ENCODE measurements around the gene POF1B.
A peak's percentile ranks its signal among the peaks of the same experiment; 100 is the strongest.
"Not testable (repeated sequence)": the region's sequence is repeated elsewhere in the genome, so short reads cannot be mapped to it uniquely, and the experiment has no call there.

POF1B gene

DNA sequence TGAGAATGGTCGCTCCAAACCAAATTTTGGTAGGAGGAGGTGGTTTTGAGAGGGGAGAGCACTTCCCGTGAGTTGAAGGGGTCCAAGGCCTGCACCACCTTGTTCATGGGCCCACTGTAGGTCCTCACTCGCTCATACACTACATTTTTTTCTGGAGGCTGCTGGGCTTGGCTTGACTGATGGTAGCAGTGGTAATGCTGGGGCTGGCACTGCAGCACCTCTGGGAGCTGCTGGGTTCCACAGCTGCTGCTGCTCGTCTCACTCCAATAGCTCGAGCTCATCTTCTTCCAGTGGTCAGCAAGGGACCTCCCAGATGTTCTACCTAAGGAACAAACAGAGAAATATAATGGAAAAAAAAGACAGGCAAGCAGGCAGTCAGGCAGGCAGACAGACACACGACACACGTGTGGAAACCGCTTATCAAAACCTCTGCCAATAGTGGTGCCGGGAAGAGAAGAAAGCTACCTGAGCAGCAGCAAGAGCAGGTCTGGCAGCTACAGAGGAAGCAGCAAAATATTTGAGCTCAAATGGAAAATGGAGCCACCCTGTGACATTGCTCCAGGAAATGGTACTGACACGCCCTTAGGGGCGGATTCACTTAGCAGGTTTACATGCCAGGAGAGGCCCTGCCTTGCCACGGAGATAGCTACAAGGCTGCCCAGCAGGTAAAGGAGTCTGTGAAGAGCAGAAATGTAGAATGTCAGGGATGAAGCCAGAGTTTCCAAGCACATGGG is at the start of gene POF1B:
Gene POF1B, minus strand, starts transcription at position 492 of the 734 bp plus-strand sequence. Its CDS starts 211 bp downstream, at position 281.
- no peak for DNase-seq

DNA sequence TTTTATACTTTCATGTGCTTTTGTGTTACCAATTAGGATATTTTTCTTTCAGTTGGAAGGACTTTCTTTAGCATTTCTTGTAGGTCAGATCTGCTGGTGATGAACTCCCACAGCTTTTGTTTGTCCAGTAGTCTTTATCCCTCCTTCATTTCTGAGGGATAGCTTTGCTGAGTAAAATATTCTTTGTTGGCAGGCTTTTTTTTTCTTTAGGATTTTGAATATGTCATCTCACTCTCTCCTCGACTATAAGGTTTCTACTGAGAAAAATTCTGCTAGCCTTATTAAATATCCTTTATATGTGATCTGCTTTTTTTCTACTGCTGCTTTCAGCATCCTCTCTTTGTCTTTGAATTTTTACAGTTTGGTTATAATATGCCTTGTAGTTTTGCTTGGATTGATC is 49.6 kb upstream of the POF1B start:
- DNase-seq = no peak

DNA sequence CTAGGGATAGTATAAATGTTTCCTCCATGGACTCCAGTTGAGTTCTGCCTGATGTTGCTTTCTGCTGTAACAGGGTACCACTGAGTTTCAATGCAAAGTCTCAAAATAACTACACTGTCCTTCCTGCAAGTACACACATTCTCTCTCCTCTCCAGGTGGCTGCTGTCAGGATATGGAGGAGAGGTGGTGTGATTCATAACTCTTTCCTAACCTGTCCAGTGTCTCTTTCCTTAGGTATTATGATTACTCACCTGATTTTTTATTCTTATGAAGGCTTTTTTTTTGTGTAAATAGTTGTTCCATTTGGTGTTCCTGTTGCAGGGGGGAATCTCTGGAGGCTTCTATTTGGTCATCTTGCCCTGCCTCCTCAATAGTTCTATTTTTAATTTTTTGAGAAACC is 39.8 kb upstream of the POF1B start:
- no peak for DNase-seq

- no peak for DNase-seq
These were observed 12.4 kb upstream of the POF1B start for GRCh38 chrX:85391878-85392238.

- no peak for DNase-seq
These were observed 11.9 kb upstream of the POF1B start for GRCh38 chrX:85391185-85391877.

GRCh38 chrX:85381602-85382001 is 2.1 kb upstream of the POF1B start:
- no peak for DNase-seq

- DNase-seq = no peak
These were observed 1.0 kb downstream of the POF1B start for GRCh38 chrX:85378461-85378860.

GRCh38 chrX:85375333-85375738 is 4.1 kb downstream of the POF1B start:
- DNase-seq = no peak

GRCh38 chrX:85365370-85365995 is 14.0 kb downstream of the POF1B start:
- no peak for DNase-seq

DNA sequence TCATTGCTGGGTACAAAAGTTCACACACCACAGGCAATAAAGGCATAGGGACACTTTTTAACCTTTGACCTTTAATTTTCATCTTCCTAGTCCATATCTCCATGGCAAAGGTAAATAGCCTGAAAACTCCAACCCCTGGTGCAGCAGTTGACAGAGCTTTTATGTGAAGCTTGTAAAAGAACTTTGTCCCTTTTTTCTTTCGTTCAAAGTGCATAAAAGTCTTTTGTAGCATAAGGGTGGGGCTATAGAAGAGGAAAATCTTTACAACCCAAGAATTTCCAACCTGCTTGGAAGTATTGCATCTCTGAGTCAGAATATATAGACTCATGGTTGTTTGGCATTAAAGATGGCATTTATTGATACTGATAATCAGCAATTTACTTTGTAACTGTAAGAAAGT is 20.4 kb downstream of the POF1B start:
- DNase-seq = no peak

- no peak for DNase-seq
These were observed 33.9 kb downstream of the POF1B start for GRCh38 chrX:85345523-85345922.

DNA sequence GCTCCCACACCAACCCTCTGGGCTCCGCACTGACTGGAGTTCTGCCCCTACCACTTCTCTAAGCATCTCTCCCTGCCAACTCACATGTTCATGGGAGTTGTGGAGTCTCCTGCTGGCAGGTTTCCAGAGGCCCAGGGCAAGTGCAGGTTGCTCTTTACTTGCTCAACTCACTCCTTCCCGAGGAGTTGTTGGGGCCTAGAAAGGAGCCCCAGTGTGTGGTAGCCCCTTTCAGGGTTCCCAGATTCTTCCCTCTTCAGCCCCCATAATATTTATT is 52.5 kb downstream of the POF1B start:
- no peak for DNase-seq

DNA sequence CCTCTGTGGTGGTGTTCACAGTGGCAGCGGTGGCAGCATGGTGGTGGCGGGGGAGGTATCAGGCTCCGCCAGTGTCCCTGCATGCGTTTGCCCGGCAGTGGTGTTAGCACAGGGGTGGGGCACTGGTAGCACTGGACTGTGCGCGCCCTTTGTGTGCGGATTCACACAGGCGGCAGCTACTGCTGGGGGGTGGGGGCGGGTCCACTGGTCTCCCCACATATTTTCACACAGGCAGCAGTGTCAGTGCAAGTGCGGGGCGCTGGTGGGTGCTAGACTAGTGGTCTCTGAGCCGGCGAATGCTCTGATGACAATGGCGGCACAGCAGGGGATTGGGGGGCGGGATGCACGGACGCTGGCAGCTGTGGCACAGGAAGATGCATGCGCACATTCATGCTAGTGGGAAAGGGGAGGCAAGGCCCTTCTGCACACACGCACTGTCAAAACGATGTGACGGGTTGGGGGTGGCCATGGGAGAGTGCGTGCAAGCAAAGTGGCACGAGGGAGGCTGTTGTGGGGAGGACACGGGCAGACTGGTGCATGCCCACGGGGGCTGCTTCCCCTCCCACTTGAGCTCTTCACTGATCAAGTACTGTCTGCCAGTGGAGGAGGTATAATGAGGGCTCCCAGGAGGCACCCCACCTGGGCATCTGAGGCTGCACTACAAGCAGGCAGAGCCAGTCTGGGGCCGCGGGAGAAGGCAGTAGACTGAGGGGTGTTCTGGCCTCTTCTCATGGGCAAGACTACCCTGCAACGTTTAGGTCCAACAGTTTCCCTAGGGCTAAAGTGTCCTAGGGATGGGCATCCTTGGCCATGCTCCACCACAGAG is 53.0 kb downstream of the POF1B start:
- DNase-seq = no peak

- not testable (repeated sequence) for DNase-seq
These were observed 68.1 kb downstream of the POF1B start for GRCh38 chrX:85311348-85311747.

DNA sequence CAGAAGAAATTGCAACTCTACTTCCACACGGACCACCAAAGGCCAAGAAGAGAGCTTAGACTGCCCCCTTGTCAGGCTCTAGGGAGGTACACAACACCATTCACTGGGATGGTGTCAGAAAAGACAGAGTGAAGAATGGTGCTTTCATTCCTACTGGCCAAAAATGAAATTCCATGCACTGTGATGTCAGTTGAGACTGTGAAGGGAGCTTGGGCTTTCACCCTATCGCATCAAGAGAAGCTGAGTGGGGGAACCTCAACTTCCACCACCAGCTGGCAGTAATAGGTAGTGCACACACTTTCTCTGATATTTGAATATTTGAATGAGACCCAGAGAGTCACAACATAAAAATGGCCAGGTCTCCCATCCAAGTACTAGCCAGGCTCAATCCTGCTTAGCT is 69.7 kb downstream of the POF1B start:
- peak; percentile 2 to 6 for DNase-seq

DNA sequence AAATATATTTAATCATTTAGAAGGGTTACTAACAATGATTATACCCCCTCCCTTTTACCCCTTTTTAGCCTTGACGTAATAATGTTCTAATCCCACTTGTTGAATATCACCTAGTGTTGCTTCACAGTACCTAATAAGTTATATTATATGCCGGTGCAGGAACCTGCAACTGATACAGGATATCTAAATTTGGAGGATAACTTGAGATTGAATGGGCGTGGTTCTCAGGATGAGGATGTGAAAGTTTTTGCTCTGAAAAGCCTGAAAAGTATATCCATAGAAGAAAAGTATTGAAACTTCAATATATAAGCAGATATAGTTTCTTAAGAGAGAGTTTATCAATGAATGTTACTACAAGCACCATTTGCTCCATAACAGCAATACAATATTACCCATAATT is 75.9 kb downstream of the POF1B start:
- DNase-seq = no peak

DNA sequence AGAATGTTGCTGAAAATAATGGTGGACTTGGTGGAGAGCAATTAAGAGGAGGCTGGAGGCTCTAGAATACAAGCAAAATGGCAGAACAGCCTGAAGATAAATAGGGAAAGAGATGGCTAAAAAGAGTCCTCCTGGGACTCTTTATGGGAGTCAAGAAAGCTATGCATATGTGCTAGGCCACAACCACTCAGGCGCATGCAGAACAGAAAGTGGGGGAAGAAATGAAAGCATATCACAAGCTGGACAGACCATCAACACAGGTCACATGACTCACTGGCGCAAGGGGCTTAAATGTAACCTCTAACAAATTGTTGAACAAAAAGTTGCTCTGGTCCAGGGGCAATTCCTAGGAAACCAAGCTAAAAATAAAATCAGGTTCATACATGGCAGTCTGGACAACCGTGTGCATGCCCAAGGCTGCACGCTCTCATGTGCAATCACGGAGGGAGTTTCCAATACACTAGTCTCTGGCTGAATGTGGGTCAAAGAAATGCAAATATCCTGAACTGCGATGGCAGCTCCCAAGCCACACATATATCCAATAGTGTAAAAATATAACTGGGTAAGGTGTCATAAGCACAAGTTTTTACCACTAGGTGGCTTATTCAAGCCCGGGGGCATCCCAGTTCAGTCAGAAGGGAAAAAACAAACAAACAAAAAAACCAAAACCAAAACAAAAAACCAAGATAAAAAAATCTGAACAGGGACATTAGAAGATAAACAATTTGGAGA is 90.3 kb downstream of the POF1B start:
- DNase-seq = no peak

GRCh38 chrX:85285286-85285685 is 94.2 kb downstream of the POF1B start:
- DNase-seq = not testable (repeated sequence)

GRCh38 chrX:85244450-85245211 is 134.8 kb downstream of the POF1B start:
- DNase-seq = peak; percentile 79 to 86

- DNase-seq = peak; percentile 94 to 97
These were observed 135.6 kb downstream of the POF1B start, which contains the start of the genes SATL1 and ZNF711 for GRCh38 chrX:85243761-85244449. TSS of gene SATL1 (minus strand) at chrX:85243779. CDS start at chrX:85108968, 134,811 bp downstream. TSS of gene ZNF711 (plus strand) at chrX:85243991. CDS start at chrX:85247573, 3,582 bp downstream.

GRCh38 chrX:85243155-85243554 is 136.3 kb downstream of the POF1B start:
- peak in 1 of 2 experiments; percentile 26 for DNase-seq
